HG02852 (cell line): ENCODE data around the gene GABRB3.
"Not testable (repeated sequence)": the region's sequence is repeated elsewhere in the genome, so short reads cannot be mapped to it uniquely, and the experiment has no call there.

Experiments used
- ATAC-seq: cut with Tn5 transposase; IDR thresholded peaks from one replicate; pipeline ENCODE4 v1.9.1; 2021; ENCODE audit warnings: mild to moderate bottlenecking, moderate library complexity; ENCODE audit not compliant: unreplicated experiment

GABRB3 gene

GRCh38 chr15:26736502-26737248 is 36.2 kb downstream of the GABRB3 start:
- ATAC-seq: no peak

DNA sequence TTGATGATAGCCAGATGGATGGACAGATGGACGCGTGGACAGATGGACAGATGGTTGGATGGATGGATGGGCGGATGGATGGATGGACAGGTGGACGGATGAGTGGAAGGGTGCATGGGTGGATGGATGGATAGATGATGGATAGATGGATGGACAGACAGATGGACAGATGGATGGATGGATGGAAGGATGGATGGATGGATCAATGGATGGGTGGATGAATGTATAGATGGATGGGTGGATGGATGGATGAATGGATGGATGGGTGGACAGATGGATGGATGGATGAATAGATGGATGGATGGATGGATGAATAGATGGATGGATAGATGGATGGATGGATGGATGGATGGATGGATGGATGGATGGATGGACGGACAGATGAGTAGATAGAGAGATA is 40.9 kb downstream of the GABRB3 start:
- ATAC-seq: no peak

- no peak for ATAC-seq
These were observed 43.3 kb downstream of the GABRB3 start for GRCh38 chr15:26729581-26729980.

DNA sequence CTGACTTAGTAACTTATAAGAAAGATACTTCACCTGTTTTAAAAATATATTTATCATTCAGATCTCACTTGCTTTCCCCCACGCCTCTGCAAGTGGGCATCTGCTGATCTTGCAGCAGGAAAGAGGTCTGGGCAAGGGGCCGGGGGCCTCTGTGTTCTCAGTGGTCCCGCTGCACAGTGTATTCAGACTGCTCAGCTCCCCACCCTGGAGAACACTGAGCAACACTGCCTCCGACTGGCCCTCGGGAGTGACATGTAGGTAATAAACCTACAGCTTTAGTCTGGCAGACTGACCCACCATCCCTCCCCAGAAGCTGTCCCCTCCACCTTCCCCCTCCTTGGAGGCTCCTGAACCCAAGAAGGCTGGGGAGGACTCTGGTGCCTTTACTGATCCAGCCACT is 43.8 kb downstream of the GABRB3 start:
- no peak for ATAC-seq

GRCh38 chr15:26724381-26725150 is 48.3 kb downstream of the GABRB3 start:
- ATAC-seq: no peak

DNA sequence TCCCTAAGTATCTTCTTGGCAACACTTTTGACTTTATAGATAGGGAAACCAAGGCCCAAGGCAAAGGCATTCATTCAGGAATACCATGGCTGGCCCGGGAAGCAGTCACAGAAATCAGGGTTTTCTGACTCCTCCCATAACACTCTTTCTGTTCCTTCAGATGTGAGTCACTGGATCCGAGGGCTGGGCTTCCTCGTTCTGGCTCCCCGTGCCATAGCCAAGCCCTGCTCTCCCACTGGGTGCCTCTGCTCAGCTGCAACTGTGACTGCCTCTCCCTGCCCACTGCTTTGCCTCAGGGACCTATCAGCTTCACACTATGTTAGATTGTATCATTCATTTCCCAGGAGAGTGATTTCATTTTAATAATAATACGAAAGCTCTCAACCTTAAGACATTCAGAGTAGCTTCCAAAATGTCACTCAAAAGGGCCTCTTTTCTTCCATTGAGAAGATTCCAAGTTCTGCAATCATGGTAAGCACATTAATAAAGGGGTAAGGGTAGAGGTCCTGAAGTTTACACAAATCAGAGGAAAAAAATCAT is 50.2 kb downstream of the GABRB3 start:
- no peak for ATAC-seq

DNA sequence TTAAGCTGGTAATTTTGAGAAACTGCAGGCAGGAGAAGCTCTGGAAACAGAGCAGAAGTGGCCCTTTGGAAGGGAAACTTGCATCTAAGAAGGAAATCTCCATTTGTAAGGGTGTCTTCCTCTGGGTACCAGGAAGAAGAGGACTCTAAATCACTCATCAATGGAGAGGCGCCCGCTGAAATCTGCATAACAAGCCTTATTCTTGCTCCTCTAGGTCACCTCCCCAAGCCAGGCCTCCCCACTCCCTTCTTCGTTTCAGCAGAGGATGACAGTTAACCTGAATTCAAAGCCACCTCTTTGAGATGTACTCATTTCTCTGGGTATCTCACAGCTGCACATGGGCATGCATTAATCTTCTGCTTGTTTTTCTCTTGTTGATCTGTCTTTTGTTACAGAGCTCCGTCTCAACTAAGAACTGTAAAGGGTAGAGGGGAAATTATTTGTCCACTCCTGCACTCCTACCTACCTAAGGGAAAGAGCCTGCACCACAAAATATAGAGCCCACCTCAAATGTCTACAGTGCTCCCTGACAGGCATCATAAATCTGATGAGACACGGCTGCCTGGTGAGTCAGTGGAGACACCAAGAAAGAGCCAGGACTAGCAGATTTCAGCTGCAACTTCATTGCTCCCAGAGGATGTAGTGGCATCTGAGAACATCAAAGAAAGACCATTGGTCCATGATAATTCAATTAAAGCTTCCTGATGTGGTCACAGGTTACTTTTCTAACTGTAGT is 51.5 kb downstream of the GABRB3 start:
- no peak for ATAC-seq

- ATAC-seq: no peak
These were observed 52.3 kb downstream of the GABRB3 start for GRCh38 chr15:26720546-26720945.

DNA sequence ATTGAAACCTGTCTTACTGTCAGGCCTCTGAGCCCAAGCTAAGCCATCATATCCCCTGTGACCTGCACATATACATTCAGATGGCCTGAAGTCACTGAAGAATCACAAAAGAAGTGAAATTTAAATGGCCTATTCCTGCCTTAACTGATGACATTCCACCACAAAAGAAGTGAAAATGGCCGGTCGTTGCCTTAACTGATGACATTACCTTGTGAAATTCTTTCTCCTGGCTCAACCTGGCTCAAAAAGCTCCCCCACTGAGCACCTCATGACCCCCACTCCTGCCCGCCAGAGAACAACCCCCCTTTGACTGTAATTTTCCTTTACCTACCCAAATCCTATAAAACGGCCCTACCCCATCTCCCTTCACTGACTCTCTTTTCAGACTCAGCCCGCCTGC is 53.0 kb downstream of the GABRB3 start:
- ATAC-seq: not testable (repeated sequence)

GRCh38 chr15:26716069-26716468 is 56.8 kb downstream of the GABRB3 start:
- no peak for ATAC-seq

- ATAC-seq: no peak
These were observed 59.4 kb downstream of the GABRB3 start for GRCh38 chr15:26713498-26713897.

DNA sequence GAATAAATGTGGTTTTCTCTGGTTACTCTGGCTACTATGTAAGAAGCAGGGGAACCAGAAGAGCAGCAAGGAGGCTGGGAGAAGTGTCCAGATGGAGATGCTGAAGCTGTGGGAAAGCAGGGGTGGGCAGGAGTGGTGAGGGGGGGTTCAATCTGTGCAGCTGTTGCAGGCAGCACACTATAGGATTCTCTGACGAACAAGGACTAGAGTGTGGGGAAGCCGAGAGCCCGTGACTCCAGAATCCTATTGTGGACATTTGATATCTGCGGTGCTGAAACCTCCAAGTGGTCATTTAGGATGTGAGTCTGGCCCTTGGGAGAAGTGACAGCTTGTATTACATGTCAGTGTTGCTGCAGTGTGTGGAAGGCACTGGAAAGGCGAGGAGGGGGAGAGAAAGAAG is 60.5 kb downstream of the GABRB3 start:
- ATAC-seq: no peak

DNA sequence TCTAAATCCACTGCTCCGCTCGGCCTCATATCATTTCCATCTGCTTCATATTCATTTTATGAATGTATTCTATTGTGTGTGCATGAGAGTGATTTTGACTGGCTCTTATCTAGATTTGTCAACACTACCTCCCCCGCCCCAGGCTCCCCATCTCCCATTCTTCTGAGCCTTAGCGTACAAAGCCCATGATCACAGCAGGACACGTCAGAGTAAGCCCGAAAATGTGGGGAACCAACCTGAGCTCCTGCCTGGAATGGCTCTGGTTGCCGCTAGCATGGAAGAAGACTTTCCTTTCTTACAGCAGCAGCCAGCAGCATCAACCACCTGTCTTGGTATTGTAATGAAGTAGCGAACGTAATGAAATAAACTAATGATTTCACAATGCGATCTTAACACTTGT is 61.4 kb downstream of the GABRB3 start:
- ATAC-seq: no peak

GRCh38 chr15:26702381-26702780 is 70.5 kb downstream of the GABRB3 start:
- ATAC-seq: no peak

GRCh38 chr15:26698555-26698954 is 74.3 kb downstream of the GABRB3 start:
- no peak for ATAC-seq

DNA sequence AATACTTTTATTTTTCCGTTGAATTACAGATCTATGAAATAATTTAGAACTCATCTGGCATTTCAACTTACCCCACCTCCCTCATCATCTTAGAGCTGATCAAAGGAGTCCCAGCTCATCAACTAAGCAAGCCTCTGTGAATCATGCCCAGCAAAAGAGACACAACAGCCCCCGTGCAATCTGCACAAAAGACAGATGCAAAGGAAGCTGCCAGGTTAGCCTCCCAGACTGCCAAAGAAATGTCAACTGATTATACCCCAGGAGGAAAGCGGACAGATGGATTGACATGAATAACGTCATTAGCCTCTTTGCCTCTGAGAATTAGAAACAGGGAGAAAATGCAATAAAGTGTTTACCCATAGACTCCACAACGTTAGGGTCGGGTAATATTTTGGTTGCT is 75.0 kb downstream of the GABRB3 start:
- no peak for ATAC-seq

DNA sequence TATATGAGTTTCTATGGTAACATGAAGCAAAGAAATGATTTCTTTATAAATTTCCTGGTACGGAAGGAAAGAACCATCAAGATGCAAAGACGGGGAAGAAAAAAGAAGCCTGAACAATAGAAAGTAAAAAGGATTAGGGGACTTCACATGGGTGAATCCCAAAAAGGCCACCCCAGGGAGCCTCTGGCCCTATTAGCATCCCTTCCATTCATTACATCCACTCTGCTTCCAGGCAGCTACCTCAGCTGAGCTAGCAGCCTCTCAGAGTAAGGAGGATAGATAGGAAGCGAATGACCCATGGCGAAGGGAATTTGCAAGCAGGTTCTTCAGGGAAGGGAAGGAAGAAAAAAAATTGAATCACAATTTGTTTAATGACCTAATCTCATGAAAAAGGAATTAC is 81.6 kb downstream of the GABRB3 start:
- no peak for ATAC-seq

DNA sequence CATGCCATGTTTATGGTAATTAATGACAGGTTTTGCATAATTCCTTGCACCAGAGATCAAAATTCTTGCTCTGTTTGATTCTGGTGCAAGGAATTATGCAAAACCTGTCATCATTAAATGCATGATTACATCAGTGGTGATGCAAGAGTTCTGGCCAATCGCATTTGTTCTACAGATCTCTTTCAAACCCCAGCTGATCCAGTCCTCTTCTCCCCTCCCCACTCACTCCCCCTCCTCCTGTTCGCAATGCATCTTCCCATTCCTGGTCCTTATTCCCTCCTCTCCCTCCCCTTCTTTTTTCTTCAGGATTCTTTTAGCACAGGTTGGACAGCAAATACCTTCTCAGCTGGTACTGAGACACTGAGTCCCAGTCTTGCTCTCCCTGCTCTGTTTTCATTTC is 82.1 kb downstream of the GABRB3 start:
- no peak for ATAC-seq

DNA sequence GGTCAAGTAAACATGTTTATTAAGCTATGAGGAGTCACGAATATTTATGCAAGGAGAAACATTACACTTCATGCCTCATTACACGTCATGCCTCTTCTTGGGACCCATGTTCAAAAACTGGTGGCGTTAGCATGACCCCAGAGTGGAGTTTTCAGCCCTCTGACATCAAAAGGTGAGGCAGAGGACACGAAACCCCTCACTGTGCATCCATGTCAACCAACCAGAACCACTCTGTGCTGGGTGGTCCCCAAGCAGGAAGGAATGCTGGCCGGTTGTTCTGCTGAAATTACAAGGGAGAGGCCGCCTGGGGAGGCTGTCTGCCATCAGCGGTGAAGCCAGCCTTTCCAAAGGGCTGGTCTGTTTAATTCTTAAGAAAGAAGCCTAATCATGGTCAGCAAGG is 83.4 kb downstream of the GABRB3 start:
- ATAC-seq: no peak

DNA sequence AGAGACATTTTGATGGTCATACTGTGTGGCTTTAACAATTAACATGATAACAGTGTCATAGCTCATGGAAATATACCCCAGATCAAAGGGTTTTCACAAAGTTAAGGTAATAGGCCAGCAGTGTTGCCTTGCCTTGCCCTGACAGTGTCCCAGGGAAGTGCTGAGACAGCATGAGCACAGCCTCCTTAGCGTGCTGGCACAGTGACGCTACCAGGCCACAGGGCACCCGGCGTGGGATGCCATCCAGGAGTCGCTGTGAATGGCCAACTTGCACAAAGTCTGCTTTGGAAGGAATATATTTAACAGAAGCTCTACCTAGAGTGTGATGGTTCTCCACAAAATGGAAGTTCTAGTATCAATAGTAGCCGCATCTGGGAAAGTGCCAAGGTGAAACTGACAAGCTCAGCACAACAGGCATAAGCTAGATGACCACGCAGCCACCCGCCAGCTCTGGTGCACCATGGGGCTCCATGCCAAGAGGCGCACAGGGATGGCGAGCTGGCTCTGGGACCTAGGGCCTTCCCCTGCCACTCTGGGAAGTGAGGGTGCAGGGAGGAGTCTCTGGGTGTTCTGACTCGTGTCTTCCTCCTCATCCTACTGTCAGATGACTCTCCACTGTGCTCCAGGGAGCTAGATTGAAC is 86.2 kb downstream of the GABRB3 start:
- ATAC-seq: no peak

GRCh38 chr15:26682598-26683164 is 90.2 kb downstream of the GABRB3 start:
- no peak for ATAC-seq
